HG03575 (cell line): ENCODE data around the gene PDCD2L.
"Not testable (repeated sequence)": the region's sequence is repeated elsewhere in the genome, so short reads cannot be mapped to it uniquely, and the experiment has no call there.

Source experiments
- ATAC-seq: cut with Tn5 transposase; IDR thresholded peaks from one replicate; pipeline ENCODE4 v1.9.1; 2021; ENCODE audit not compliant: unreplicated experiment, insufficient number of reproducible peaks, low FRiP score; ENCODE audit errors: extremely low read depth

The PDCD2L gene

DNA sequence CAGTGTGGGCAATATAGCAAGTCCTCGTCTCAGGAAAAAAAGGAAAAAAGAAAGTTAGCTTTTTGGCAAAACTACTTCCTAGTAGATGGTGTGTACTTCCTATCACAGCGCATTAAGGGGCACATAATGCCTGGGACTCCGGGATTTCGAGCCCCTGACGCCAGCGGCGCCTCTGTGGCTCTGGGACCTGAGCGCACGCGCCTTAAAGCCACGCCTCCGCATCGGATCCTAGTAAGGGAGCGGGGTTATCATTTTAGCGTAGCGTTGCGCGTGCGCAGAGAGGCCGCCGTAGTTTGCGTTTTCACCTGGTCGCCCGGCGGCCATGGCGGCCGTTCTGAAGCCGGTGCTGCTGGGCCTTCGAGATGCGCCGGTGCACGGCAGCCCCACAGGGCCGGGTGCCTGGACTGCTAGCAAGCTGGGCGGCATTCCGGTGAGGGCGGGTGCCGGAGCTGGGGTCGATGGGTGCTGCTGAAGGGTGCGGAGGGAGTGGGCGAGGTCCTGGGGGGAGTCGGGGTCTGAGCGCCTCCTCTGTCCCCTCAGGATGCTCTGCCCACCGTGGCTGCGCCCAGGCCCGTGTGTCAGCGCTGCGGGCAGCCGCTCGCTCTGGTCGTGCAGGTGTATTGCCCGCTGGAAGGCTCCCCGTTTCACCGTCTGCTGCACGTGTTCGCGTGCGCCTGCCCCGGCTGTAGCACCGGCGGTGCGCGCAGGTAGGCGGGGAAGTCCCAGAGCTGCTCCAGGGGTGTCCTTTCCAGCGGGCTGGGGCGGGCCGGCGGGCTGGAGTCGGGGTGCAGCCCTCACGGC, at the start of gene PDCD2L:
TSS of gene PDCD2L (plus strand) at position 291 of the 801 bp plus-strand sequence. CDS start at position 323, 32 bp downstream.
- no peak for ATAC-seq

DNA sequence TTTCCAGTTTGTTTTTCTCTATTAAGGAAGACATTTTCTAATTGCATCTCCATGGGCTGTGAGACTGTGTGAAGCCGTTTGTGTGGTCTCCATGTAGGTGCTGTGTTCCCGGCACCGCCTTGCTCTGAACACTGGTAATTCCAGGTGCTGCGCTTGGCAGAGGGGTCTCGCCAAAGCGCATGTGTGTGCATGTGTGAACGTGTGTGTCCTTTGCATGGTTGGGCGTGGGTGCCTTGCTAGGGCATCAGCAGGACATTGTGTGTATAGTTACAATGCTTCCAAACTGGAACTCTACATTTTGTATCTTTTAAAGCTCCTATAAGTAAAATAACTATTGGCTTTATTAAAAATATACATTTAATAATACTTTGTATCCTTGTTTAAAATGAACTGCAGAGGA, 49.0 kb upstream of the PDCD2L start:
- no peak for ATAC-seq

DNA sequence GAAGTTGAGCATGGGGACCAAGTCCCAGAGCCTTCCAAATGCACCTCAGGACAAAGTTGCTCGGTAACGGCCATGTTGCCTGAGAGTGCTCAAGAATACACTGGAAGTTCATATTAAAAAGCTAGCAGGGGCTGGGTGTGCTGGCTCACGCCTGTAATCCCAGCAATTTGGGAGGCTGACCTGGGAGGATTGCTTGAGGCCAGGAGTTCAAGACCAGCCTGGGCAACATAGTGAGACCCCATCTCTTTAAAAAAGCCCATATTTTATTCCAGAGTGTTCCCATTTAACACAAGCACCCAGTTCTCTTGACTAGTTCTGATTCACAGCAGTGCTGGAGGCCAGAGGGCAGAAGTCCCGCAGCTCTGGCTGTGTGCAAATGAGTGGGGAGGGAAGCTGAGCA, 47.3 kb upstream of the PDCD2L start:
- no peak for ATAC-seq

DNA sequence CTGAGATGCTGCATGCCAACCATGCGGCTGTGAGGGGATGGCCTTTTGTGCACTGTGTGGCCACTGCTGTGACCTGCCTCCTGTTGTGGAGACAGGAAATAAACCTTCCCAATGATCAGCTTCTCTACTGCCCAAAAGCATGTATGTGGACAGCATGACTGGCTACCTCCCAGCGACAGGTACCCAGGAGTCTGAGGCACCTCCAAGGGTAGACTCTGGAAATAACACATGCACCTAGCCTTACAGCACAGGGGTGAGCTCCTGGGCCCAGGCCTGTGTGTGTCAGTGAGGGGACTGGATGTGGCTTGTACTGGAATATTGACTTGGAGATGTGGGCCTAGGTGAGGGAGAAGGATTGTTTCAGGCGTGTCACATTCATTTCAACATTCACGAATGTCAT, 46.8 kb upstream of the PDCD2L start:
- ATAC-seq, result no peak

- ATAC-seq, result peak; percentile 60
Measured at GRCh38 chr19:34359140-34359953, 44.9 kb upstream of the PDCD2L start.

DNA sequence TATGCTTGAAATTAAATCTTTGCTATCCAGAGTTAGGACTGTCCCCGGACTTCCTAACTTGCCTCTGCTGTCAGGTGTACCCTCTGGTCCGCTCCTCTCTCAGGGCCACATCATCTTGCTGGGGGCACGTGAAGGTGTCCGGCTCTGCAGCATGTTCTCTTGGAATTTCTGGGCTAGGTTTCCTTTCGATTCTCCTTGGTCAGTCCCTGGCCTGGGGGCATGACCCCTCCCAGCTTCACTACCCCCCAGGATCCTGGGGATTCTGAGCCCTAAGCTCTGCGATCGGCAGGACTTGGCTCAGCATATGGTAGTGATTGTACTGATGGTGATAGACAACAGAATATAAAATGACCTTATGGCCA, 44.3 kb upstream of the PDCD2L start:
- no peak for ATAC-seq

GRCh38 chr19:34360354-34360909, 43.8 kb upstream of the PDCD2L start:
- no peak for ATAC-seq

GRCh38 chr19:34362679-34363069, 41.5 kb upstream of the PDCD2L start:
- no peak for ATAC-seq

DNA sequence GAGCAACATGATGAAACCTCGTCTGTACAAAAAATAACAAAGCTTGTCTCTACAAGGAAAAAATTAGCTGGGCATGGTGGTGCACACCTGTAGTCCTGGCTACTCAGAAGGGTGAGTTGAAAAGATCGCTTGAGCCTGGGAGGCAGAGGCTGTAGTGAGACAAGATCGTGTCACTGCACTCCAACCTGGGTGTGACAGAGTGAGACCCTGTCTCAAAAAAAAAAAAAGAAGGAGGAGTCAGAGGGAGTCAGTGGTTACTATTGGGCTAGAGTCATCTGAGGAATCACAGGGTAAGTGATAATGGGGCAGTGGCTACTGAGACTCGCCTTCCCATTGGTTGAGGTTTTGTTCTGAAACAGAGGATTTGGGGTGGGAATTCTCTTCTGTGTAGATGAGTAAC, 41.1 kb upstream of the PDCD2L start:
- ATAC-seq, result no peak

DNA sequence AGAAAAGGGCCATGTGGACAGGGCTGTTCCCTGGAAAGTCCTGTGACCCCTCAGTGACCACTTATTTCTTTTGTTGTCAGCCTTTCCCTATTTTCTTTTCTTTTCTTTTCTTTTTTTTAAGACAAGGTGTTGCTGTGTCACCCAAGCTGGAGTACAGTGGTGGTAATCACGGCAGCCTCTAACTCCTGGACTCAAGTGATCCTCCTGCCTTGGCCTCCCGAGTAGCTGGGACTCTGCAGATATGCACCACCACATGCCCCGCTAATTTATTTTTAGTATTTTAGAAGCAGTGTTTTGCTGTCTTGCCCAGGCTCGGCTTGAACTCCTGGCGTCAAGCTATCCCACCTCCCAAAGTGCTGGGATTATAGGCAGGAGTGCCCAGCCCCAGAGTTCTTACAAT, 40.3 kb upstream of the PDCD2L start:
- no peak for ATAC-seq

- no peak for ATAC-seq
Measured at GRCh38 chr19:34364462-34364829, 39.8 kb upstream of the PDCD2L start.

- no peak for ATAC-seq
Measured at GRCh38 chr19:34364830-34365462, 39.3 kb upstream of the PDCD2L start, which contains the start of gene GPI. Gene GPI (plus strand): TSS chr19:34365196. CDS start chr19:34365267, 71 bp downstream.

DNA sequence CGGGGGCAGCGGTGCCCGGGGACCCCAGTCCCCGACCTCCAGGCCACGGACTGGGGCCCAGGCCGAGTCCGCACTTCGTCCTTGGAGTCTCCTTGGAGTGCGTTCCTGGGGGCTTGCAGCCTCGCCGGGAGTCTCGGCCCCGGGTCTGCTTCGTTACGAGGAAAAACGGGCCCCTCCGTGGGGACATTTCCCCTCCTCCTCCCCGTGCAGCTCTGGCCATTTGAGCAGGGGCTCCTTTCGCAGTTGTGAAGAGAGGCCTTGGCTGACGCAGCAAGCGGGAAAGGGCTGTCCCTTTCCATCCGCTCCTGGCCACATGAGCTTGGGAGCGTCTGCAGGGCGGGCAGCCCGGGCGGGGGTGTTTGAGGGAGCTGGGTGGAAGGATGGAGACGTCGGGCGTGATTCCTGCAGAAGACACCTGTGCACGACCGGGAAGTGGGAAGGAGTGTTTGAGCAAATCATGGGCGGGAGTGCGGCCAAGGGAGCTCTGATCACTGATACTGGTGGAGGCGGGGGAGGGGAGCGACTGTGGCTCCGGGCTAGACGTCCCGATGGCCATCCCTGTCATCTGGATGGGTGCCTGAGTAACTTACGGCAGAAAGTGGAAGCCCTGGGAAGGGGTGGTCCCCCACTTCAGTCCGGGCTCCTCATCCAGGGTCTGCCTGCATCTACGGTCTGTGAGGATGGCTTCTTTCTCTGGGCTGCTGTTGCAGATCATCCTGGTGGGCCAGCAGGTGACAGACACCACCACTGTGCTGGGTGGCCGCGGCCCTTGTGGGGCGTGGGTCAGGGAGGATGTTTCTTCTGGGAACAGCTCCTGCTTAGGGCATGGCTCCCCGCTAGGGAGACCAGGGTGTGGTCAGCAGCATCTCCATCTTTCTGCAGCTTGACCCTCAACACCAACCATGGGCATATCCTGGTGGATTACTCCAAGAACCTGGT, 38.5 kb upstream of the PDCD2L start:
- no peak for ATAC-seq

GRCh38 chr19:34366738-34367623, 37.2 kb upstream of the PDCD2L start:
- ATAC-seq, result no peak

DNA sequence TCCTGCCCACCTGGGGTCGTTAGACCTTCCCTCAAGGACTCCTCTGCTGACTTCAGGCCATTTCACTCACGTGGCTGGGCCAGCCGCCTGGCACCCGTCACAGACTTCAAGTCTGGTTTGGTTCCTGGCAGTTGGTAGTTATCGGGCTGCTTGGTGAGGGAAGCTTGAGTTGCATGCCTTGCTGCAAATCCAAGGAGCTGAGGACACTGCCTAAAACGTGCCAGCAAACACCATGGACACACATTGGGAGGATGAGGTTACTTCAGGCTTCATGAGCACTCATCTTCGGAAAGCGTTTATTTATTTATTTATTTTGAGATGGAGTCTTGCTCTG, 36.6 kb upstream of the PDCD2L start:
- no peak for ATAC-seq

DNA sequence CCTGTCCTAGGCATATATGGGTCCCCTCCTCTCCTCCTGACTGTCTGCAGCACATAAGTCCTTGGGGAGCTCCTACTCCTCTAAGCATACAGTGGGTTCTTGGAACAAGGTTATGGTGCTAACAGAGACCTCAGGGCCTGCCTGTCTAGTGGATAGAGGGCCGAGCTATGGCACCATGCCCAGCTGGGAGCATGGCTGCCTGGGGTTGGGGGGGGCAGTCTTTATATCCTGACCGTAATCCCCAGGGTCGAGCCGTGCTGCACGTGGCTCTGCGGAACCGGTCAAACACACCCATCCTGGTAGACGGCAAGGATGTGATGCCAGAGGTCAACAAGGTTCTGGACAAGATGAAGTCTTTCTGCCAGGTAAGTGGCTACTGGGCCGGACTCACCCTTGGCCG, 35.9 kb upstream of the PDCD2L start:
- no peak for ATAC-seq

DNA sequence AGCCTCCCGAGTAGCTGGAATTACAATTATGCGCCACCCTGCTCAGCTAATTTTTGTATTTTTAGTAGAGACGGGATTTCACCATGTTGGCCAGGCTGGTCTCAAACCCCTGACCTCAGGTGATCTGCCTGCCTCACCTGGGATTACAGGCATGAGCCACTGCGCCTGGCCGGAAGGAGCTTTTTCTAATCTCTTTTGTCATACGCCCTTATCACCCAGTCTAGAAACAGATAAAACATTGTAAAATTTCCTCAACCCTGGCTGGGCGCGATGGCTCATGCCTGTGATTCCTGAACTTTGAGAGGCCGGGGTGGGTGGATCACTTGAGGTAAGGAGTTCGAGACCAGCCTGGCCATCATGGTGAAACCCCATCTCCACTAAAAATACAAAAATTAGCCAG, 35.0 kb upstream of the PDCD2L start:
- ATAC-seq, result not testable (repeated sequence)

DNA sequence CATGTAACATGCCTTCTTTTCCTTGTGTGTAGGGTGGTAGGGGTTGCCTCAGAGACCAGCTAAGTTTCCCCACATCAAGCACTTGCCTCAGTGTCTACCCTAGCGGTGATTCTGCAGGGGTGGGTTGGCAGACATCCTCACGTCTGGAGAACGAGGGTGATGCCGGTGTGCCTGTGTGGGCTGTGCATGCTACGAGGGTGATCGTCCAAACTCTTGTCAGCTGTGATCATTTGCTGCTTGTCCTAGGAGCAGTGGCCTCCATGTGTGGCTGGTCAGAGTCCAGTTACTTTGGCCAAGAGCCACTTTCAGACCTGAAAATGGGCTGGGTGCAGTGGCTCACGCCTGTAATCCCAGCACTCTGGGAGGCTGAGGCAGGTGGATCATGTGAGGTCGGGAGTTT, 34.1 kb upstream of the PDCD2L start:
- ATAC-seq, result no peak
